Panc1 (cell line): ENCODE results near the gene PPP1R9B. TPM values are rescaled to one million over a fixed set of nuclear protein-coding genes. Genes with fewer than 3 reads are reported as not detected.

Experiments
- ATAC-seq: fragments of 200-7000 bp; cut with Tn5 transposase; 2 replicates; pipeline ENCODE4 v1.9.1; 2020; ENCODE audit warnings: mild to moderate bottlenecking, moderate library complexity
- BruUV-seq: library from RNA; stranded (reverse); fragments of 400-500 nt; replicated peaks from 2 replicates; lab custom pipeline; 2021; lab: Mats Ljungman, UMichigan
- CTCF ChIA-PET: fragments of 300-600 bp; sonication (Branson Sonifier 250); formaldehyde crosslinking; loops from one replicate; lab custom pipeline; 2022; ENCODE audit warnings: antibody characterized with exemption; lab: Charles Lee
- POLR2A ChIA-PET: fragments of 300-600 bp; sonication (Branson Sonifier 250); formaldehyde crosslinking; loops from one replicate; lab custom pipeline; 2022; ENCODE audit warnings: antibody characterized with exemption; lab: Charles Lee
- DNase-seq: peaks from one replicate; pipeline ENCODE4 v3.0.0-alpha.2; 2010; ENCODE audit warnings: low read depth, low spot score
- H3K27ac ChIP-seq: 2 replicates; pipeline ENCODE4 v1.5.1; 2011; ENCODE audit warnings: mild to moderate bottlenecking, low read length, inconsistent platforms
- H3K27me3 ChIP-seq: fragments of 200-500 bp; sonication (Bioruptor generic); 2 replicates; pipeline ENCODE4 v1.6.0; 2014; ENCODE audit warnings: low read length, inconsistent platforms; ENCODE audit not compliant: control insufficient read depth, insufficient read depth
- H3K36me3 ChIP-seq: fragments of 200-500 bp; sonication (Bioruptor generic); 2 replicates; pipeline ENCODE4 v1.5.1; 2014; ENCODE audit warnings: inconsistent platforms, mild to moderate bottlenecking, low read length, moderate library complexity; ENCODE audit not compliant: control insufficient read depth, insufficient read depth
- H3K4me1 ChIP-seq: 2 replicates; pipeline ENCODE4 v1.5.1; 2011; ENCODE audit warnings: inconsistent platforms, mild to moderate bottlenecking, low read length, moderate library complexity; ENCODE audit not compliant: control insufficient read depth, insufficient read depth
- H3K4me3 ChIP-seq, 2 experiments: 2 replicates each; pipeline ENCODE4 v1.5.1; 2011 to 2012; ENCODE audit warnings: low read depth in 2 of 2, low read length in 2 of 2, mild to moderate bottlenecking in 2 of 2, inconsistent platforms in 1 of 2, moderate library complexity in 1 of 2
- H3K9me3 ChIP-seq: fragments of 200-500 bp; sonication (Bioruptor generic); 2 replicates; pipeline ENCODE4 v1.5.1; 2014; ENCODE audit warnings: low read depth, mild to moderate bottlenecking, inconsistent platforms, low read length, moderate library complexity; ENCODE audit not compliant: control insufficient read depth, insufficient read depth
- CTCF ChIP-seq: fragments of 450-650 bp; IDR thresholded peaks from 2 replicates; pipeline ENCODE4 v1.5.1; 2017; ENCODE audit warnings: mild to moderate bottlenecking
- POLR2AphosphoS5 ChIP-seq: IDR thresholded peaks from 2 replicates; pipeline ENCODE4 v1.6.1; 2012; ENCODE audit warnings: mild to moderate bottlenecking, low read depth, low read length, moderate library complexity
- REST ChIP-seq, 2 experiments: IDR thresholded peaks; 2 replicates each; pipeline ENCODE4 v1.6.1; 2011 to 2012; ENCODE audit warnings: low read depth in 2 of 2, control low read depth in 1 of 2, low read length in 1 of 2, mild to moderate bottlenecking in 1 of 2, moderate library complexity in 1 of 2; ENCODE audit not compliant: insufficient read depth in 1 of 2
- SIN3A ChIP-seq: IDR thresholded peaks from 2 replicates; pipeline ENCODE4 v1.6.1; 2012; ENCODE audit warnings: low read depth, mild to moderate bottlenecking, low read length, moderate library complexity, borderline replicate concordance; ENCODE audit not compliant: insufficient read depth
- TCF7L2 ChIP-seq: IDR thresholded peaks from 2 replicates; pipeline ENCODE4 v1.6.1; 2011; ENCODE audit warnings: mild to moderate bottlenecking, low read depth, low read length, inconsistent platforms
- in situ Hi-C: cut with HindIII; loops from 2 replicates; pipeline ENCODE4 v1.10.0; 2016; ENCODE audit warnings: low sequenced_read_pairs, low pct_unique_long_range_greater_than_20kb
- intact Hi-C: fragments of 100-400 bp; cut with micrococcal nuclease; formaldehyde crosslinking; loops from one replicate; pipeline ENCODE4 v1.10.0; 2022; ENCODE audit not compliant: unreplicated experiment
- total RNA-seq: library from RNA; stranded (reverse); gene quantifications from one replicate; pipeline ENCODE4 v1.2.1, GENCODE V29; 2021; ENCODE audit not compliant: unreplicated experiment

PPP1R9B gene
- total RNA-seq, 1 experiment from 2014 or later: 114 TPM

- no peak for ATAC-seq
- H3K27ac ChIP-seq: no peak overlapping the region
- in situ Hi-C loops: no loop called here
- ChIA-PET POLR2A (no interaction called here), CTCF (no interaction called here)
- TF ChIP-seq CTCF: no peak
- no peak for TF ChIP-seq POLR2AphosphoS5
- TF ChIP-seq REST (IDR thresholded peaks at IDR 0.05; ENCODE audit: insufficient read depth in 1 of 2, low read depth in 2 of 2, low read length in 1 of 2): no peak
- TF ChIP-seq TCF7L2: no peak
- no peak for TF ChIP-seq SIN3A
- H3K9me3 ChIP-seq: no peaks in the 10 kb centered on the region
- DNase-seq: no peak
- H3K36me3 ChIP-seq: no peaks in the 10 kb centered on the region
- H3K27me3 ChIP-seq: no peaks in the 10 kb centered on the region
- H3K4me1 ChIP-seq: peaks cover 10% of the 10 kb centered on the region
- BruUV-seq: no TSS peak
- intact Hi-C loops: no loop called here
- no peak overlapping the region for H3K4me3 ChIP-seq
Measured at GRCh38 chr17:50107790-50108414, 42.6 kb downstream of the PPP1R9B start.

- Histone ChIP-seq H3K36me3 (no peaks in the 10 kb centered on the region), H3K9me3 (no peaks in the 10 kb centered on the region), H3K4me3 (no peak overlapping the region), H3K27me3 (no peaks in the 10 kb centered on the region), H3K27ac (no peak overlapping the region), H3K4me1 (peaks cover 12% of the 10 kb centered on the region)
- ATAC-seq: no peak
- no TSS peak for BruUV-seq
- ChIA-PET POLR2A (no interaction called here), CTCF (no interaction called here)
- TF ChIP-seq REST (IDR thresholded peaks at IDR 0.05; ENCODE audit: insufficient read depth in 1 of 2, low read depth in 2 of 2, low read length in 1 of 2): no peak
- no peak for TF ChIP-seq TCF7L2
- TF ChIP-seq POLR2AphosphoS5: no peak
- no peak for TF ChIP-seq SIN3A
- no peak for TF ChIP-seq CTCF
- no peak for DNase-seq
- in situ Hi-C loops (no loop called here), intact Hi-C loops (no loop called here)
Measured at GRCh38 chr17:50106393-50107131, 43.9 kb downstream of the PPP1R9B start.
